Type B pancreatic cell (in vitro differentiated cells): ENCODE measurements around the gene RPL22L1. TPM values are rescaled to one million over a fixed set of nuclear protein-coding genes. Genes with fewer than 3 reads are reported as not detected.

Source experiments
- DNase-seq: peaks from one replicate; pipeline ENCODE4 v3.0.0; 2021; ENCODE audit warnings: mixed read lengths; ENCODE audit not compliant: unreplicated experiment; ENCODE audit errors: extremely low spot score
- H3K27ac Mint-ChIP-seq: 2 replicates; pipeline ENCODE4 v1.8.0; 2021; ENCODE audit warnings: mild to moderate bottlenecking, mixed read lengths
- H3K27me3 Mint-ChIP-seq: 2 replicates; pipeline ENCODE4 v1.8.0; 2021; ENCODE audit warnings: mixed read lengths
- H3K36me3 Mint-ChIP-seq: 2 replicates; pipeline ENCODE4 v1.8.0; 2021; ENCODE audit warnings: mixed read lengths
- H3K4me1 Mint-ChIP-seq: one replicate; pipeline ENCODE4 v1.8.0; 2021; ENCODE audit warnings: mixed read lengths; ENCODE audit not compliant: unreplicated experiment
- H3K4me3 Mint-ChIP-seq: 2 replicates; pipeline ENCODE4 v1.8.0; 2021; ENCODE audit warnings: mild to moderate bottlenecking, mixed read lengths
- H3K9me3 Mint-ChIP-seq: 2 replicates; pipeline ENCODE4 v1.8.0; 2021; ENCODE audit warnings: mixed read lengths
- CTCF ChIP-seq: fragments of 200-600 bp; sonication (generic); conservative IDR thresholded peaks from 2 replicates; pipeline ENCODE4 v1.5.0; 2021; ENCODE audit warnings: antibody characterized with exemption, mild to moderate bottlenecking
- total RNA-seq: library from RNA; stranded (reverse); gene quantifications from 2 replicates; pipeline ENCODE4 v1.2.1, GENCODE V29; 2021; ENCODE audit warnings: low replicate concordance

Gene RPL22L1
- total RNA-seq, 1 donor from 2014 or later = 78.3 TPM

- Mint-ChIP-seq H3K36me3 (no peaks in the 10 kb centered on the region), H3K4me1 (peaks cover 37% of the 10 kb centered on the region), H3K27ac (no peak overlapping the region), H3K4me3 (no peak overlapping the region), H3K27me3 (peaks cover 6% of the 10 kb centered on the region), H3K9me3 (no peaks in the 10 kb centered on the region)
- TF ChIP-seq CTCF = no peak
- DNase-seq = no peak
Measured at GRCh38 chr3:170816341-170816740, 53.7 kb downstream of the RPL22L1 start.

- Mint-ChIP-seq H3K36me3 (no peaks in the 10 kb centered on the region), H3K4me1 (peaks cover 37% of the 10 kb centered on the region), H3K9me3 (no peaks in the 10 kb centered on the region), H3K4me3 (no peak overlapping the region), H3K27me3 (peaks cover 6% of the 10 kb centered on the region), H3K27ac (no peak overlapping the region)
- TF ChIP-seq CTCF = no peak
- DNase-seq = no peak
Measured at GRCh38 chr3:170815936-170816335, 54.1 kb downstream of the RPL22L1 start.

GRCh38 chr3:170815340-170815739 is 54.7 kb downstream of the RPL22L1 start:
- Mint-ChIP-seq H3K9me3 (no peaks in the 10 kb centered on the region), H3K4me3 (peak overlapping the region; percentile 66), H3K27me3 (peaks cover 6% of the 10 kb centered on the region), H3K27ac (no peak overlapping the region), H3K36me3 (no peaks in the 10 kb centered on the region), H3K4me1 (peaks cover 41% of the 10 kb centered on the region)
- no peak for TF ChIP-seq CTCF
- DNase-seq = no peak

Other genes starting within 250 kb of the RPL22L1 start
- gene EIF5A2, start 38.4 kb upstream of the RPL22L1 start, total RNA-seq = 3.7 and 10.0 TPM in 2 replicates
- gene SLC2A2, start 156.5 kb upstream of the RPL22L1 start, total RNA-seq = 1.9 and 5.7 TPM in 2 replicates